ENCODE data around the gene ZDHHC11B. TPM values are rescaled to one million over a fixed set of nuclear protein-coding genes. Genes with fewer than 3 reads are reported as not detected.
"Not testable (repeated sequence)": the region's sequence is repeated elsewhere in the genome, so short reads cannot be mapped to it uniquely, and the experiment has no call there.

The ZDHHC11B gene
- total RNA-seq, 4 donors from 2014 or later = 2.5 to 19.0 (median 4.7) TPM

DNA sequence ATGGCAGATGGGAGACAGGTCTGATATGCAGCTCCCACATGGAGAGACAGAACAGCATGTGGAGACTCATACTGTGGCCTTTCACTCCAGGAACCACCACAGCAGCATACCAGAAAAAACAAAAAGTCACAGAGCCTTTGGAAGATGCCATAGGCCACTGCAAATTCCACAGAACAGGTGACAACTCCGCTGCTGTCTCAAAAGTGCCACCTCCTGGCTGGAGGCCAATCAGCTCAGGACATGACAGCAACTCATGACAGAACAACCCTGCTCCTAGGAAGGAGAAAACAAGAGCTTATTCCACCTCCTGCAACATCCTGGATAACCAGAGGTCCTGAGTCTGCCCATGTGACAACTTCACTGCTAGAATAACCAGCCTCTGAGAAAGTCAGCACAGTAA is 50.4 kb downstream of the ZDHHC11B start:
- H3K4me3 ChIP-seq (ENCODE audit: low read depth, poor library complexity, severe bottlenecking); DNase-seq (ENCODE audit: low spot score in 2 of 2); intact Hi-C loops (cut with DNase I; ENCODE audit: low total_unique reads): not testable (repeated sequence)
- WGBS, 2 donors = no CpG with 5 or more reads among the region's 1 CpG

GRCh38 chr5:732754-733454 is 51.6 kb downstream of the ZDHHC11B start:
- H3K4me3 ChIP-seq (ENCODE audit: low read depth, poor library complexity, severe bottlenecking); intact Hi-C loops (cut with DNase I; ENCODE audit: low total_unique reads); DNase-seq (ENCODE audit: low spot score in 2 of 2): not testable (repeated sequence)
- WGBS, 2 donors = 91 to 93% methylated on average over 10 of the region's 10 CpGs

DNA sequence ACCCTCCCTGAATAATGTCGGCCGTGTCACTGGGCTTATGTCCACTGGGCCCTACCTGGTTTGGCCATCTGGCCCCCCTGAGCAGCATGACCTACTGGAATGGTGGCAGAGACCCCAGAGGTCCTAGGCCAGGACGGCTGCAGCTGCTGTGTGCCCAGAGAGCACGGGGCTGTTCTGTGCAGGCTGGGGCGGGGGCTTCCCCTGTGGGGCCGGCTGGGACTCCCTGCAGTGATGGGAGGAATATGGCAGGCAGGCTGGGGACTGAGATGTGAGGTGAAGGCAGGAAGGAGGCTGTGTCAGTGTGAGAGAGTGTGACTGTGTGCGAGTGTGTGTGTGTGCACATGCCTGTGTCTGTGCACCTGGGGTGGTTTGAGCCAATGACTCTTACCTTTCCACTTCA is 55.3 kb downstream of the ZDHHC11B start:
- DNase-seq (ENCODE audit: low spot score in 2 of 2); intact Hi-C loops (cut with DNase I; ENCODE audit: low total_unique reads); H3K4me3 ChIP-seq (ENCODE audit: low read depth, poor library complexity, severe bottlenecking): not testable (repeated sequence)
- 68 to 85% methylated on average over 5 of the region's 7 CpGs for WGBS, 2 donors

DNA sequence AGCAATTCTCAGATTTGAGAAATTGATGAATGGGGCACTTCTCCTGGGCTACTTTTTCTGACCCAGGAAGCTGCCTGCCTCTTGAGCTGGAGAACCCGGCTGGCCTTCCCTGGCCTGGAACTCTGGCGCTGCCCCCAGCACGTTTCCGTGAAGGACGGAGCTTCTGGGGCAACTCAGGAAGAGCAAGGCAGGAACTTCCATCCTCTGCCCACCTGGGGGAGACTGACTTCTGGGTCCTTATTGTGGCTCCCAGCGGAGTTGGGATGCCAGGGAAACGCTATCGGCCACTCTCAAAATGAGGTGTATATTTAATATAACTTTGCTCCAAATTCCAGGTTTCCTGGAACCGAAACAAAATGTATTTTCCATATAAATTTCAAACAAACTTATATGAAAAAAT is 57.4 kb downstream of the ZDHHC11B start:
- WGBS, 2 donors = 66 to 83% methylated on average over 7 to 8 of the region's 9 CpGs

DNA sequence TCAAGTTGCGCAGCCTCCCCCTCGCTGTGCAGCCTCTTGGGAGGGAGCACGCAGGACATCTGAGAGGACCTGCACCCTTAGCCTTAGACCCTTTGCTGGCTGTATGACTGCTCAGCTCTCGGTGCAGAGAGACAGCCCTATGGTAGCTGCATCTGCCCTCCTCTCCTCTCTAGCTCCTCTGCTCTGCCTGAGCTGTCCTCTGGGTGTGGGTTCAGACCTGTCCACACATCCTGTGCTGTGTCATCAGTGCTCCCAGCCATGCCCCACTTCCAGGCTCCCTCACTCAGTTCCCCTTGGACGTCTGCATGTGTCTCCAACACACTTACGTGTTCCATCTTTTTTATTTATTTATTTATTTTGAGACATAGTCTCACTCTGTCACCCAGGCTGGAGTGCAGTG is 60.7 kb downstream of the ZDHHC11B start:
- H3K4me3 ChIP-seq (ENCODE audit: low read depth, poor library complexity, severe bottlenecking); intact Hi-C loops (cut with DNase I; ENCODE audit: low total_unique reads); DNase-seq (ENCODE audit: low spot score in 2 of 2): not testable (repeated sequence)
- WGBS, 2 donors = 80 to 93% methylated on average over 2 of the region's 6 CpGs

More for the DNA sequence above, 57.4 kb downstream of the ZDHHC11B start:
- H3K4me3 ChIP-seq (ENCODE audit: low read depth, poor library complexity, severe bottlenecking); intact Hi-C loops (cut with DNase I; ENCODE audit: low total_unique reads); DNase-seq (ENCODE audit: low spot score in 2 of 2): not testable (repeated sequence)

- 100% methylated on average over 2 of the region's 4 CpGs; no CpG with 5 or more reads in 1 of the 2 donors for WGBS, 2 donors
- intact Hi-C loops (cut with DNase I; ENCODE audit: low total_unique reads); DNase-seq (ENCODE audit: low spot score in 2 of 2); H3K4me3 ChIP-seq (ENCODE audit: low read depth, poor library complexity, severe bottlenecking): not testable (repeated sequence)
These were observed 61.2 kb downstream of the ZDHHC11B start for GRCh38 chr5:723309-723708.

DNA sequence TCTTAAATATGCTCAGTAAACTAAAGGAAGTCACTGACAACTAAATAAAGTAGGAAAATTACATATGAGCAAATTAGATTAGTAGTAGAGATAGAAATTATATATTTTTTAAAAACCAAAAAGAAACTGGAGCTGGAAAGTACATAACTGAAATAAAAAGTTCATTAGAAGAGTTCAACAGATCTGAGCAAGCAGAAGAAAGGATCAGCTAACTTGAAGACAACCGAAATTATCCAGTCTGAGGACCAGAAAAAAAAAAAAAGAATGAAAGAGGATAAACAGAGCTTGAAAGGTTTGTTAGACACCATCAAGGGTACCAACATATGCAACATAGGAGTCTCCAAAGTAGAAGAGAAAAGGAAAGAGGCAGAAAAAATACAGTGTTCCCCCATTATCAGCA is 65.2 kb downstream of the ZDHHC11B start:
- intact Hi-C loops (cut with DNase I; ENCODE audit: low total_unique reads); H3K4me3 ChIP-seq (ENCODE audit: low read depth, poor library complexity, severe bottlenecking); DNase-seq (ENCODE audit: low spot score in 2 of 2): not testable (repeated sequence)
- 85 to 93% methylated on average over 1 of the region's 1 CpG for WGBS, 2 donors

DNA sequence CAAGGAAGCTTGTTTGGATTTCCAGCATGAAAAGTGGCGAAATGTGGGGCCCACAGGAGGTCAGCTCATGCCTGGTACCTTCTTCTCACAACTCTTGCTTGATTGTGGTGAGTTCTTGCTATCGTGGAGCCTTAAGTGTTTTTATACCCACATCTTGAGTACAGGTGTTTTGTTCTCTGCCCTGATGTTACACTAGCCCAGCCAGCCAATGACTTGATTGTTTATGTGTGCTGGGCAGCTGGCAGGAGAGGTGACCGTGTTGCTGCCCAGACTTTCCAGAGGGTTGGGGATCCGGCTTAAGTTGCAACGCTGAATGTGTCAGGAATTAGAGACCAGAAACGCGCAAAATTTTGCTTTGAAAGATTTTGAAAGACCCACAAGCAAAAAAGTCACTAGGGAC is 67.4 kb downstream of the ZDHHC11B start:
- intact Hi-C loops (cut with DNase I; ENCODE audit: low total_unique reads) = no loop called here
- DNase-seq (ENCODE audit: low spot score in 2 of 2) = no peak
- WGBS, 2 donors = 47 to 73% methylated on average over 7 of the region's 7 CpGs
- no peak overlapping the region for H3K4me3 ChIP-seq (ENCODE audit: low read depth, poor library complexity, severe bottlenecking)
- no peak for TF ChIP-seq POLR2A (IDR thresholded peaks at IDR 0.05)
- TF ChIP-seq, protein P1, sequence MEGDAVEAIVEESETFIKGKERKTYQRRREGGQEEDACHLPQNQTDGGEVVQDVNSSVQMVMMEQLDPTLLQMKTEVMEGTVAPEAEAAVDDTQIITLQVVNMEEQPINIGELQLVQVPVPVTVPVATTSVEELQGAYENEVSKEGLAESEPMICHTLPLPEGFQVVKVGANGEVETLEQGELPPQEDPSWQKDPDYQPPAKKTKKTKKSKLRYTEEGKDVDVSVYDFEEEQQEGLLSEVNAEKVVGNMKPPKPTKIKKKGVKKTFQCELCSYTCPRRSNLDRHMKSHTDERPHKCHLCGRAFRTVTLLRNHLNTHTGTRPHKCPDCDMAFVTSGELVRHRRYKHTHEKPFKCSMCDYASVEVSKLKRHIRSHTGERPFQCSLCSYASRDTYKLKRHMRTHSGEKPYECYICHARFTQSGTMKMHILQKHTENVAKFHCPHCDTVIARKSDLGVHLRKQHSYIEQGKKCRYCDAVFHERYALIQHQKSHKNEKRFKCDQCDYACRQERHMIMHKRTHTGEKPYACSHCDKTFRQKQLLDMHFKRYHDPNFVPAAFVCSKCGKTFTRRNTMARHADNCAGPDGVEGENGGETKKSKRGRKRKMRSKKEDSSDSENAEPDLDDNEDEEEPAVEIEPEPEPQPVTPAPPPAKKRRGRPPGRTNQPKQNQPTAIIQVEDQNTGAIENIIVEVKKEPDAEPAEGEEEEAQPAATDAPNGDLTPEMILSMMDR (IDR thresholded peaks at IDR 0.05) = no peak

DNA sequence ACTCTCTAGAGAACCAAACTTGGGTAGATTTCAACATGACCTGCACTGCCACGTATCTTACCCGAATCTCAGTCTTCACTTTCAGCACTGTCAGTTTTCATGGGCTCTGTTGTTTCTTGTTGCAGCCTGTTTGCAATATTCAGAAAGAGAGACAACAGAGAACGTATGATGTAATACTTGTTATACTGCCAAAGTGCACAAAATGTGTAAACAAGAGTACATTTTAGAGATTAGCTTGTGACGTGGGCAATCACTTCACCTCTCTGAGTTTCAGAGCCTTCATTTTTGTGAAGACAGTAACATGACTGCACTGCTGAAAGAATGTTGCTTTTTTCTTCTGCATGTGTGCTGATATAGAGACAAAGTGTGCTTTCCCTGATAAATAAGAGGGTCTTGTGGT is 67.8 kb downstream of the ZDHHC11B start:
- WGBS, 2 donors = 36 to 42% methylated on average over 4 of the region's 4 CpGs
- H3K4me3 ChIP-seq (ENCODE audit: low read depth, poor library complexity, severe bottlenecking); intact Hi-C loops (cut with DNase I; ENCODE audit: low total_unique reads); DNase-seq (ENCODE audit: low spot score in 2 of 2): not testable (repeated sequence)

- H3K4me3 ChIP-seq (ENCODE audit: low read depth, poor library complexity, severe bottlenecking); intact Hi-C loops (cut with DNase I; ENCODE audit: low total_unique reads); DNase-seq (ENCODE audit: low spot score in 2 of 2): not testable (repeated sequence)
- 97 to 99% methylated on average over 4 of the region's 4 CpGs for WGBS, 2 donors
These were observed 68.9 kb downstream of the ZDHHC11B start for GRCh38 chr5:715636-716035.

DNA sequence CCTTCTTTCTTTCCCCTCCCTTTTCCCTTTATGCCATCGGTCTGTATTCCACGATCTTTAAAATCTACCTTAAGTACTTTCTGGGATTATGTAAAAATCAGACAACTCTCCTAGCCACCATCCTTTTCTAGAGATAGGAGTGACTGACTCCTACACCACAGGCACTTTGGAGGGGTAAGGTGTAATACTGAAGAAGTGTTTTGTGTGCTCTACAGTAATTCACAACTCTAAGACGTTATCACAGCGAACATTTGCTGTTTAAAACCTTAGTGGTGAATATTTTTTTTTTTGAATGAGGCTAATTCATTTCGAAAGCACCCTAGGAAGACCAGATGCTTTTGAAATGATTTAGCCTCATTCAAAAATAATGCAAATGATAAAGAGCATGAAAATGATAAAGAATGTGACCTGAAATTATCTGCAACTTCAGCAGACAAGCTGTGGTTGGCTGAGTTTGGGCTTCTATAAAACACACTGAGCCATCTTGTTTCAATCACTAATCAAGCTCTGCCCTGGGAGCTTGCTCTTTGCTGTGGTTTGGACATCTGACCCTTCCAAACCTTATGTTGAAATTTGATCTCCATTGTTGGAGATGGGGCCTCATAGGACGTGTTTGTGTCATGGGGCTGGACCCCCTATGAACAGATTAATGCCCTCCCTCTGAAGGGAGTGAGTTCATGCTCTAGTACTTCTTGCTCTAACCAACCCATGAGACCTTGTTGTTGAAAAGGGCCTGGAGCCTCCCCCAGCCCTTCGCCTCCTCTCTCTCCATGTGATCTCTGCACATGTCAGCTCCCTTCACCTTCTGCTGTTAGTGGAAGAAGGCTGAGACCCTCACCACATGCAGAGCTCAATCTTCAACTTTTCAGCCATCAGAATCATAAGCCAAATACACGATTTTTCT is 70.1 kb downstream of the ZDHHC11B start:
- DNase-seq (ENCODE audit: low spot score in 2 of 2); H3K4me3 ChIP-seq (ENCODE audit: low read depth, poor library complexity, severe bottlenecking); intact Hi-C loops (cut with DNase I; ENCODE audit: low total_unique reads): not testable (repeated sequence)
- WGBS, 2 donors = 77 to 87% methylated on average over 8 of the region's 8 CpGs

- intact Hi-C loops (cut with DNase I; ENCODE audit: low total_unique reads) = not testable (repeated sequence)
- 72 to 78% methylated on average over 3 of the region's 3 CpGs for WGBS, 2 donors
These were observed 70.8 kb downstream of the ZDHHC11B start for GRCh38 chr5:713686-714085.

GRCh38 chr5:708848-709517 is 75.5 kb downstream of the ZDHHC11B start:
- WGBS, 2 donors = 88 to 94% methylated on average over 1 to 2 of the region's 3 CpGs
- intact Hi-C loops (cut with DNase I; ENCODE audit: low total_unique reads); DNase-seq (ENCODE audit: low spot score in 2 of 2); H3K4me3 ChIP-seq (ENCODE audit: low read depth, poor library complexity, severe bottlenecking): not testable (repeated sequence)

More at GRCh38 chr5:713686-714085, 70.8 kb downstream of the ZDHHC11B start:
- H3K4me3 ChIP-seq (ENCODE audit: low read depth, poor library complexity, severe bottlenecking); DNase-seq (ENCODE audit: low spot score in 2 of 2): not testable (repeated sequence)
